GM12864 (cell line): ENCODE data around the gene FOXA2.

Experiments
- DNase-seq: peaks from one replicate; pipeline ENCODE4 v3.0.0-alpha.2; 2011; ENCODE audit warnings: low read depth
- H3K4me3 ChIP-seq: 2 replicates; pipeline ENCODE4 v1.5.1; 2011; ENCODE audit warnings: mild to moderate bottlenecking, low read depth, low read length, control low read depth
- CTCF ChIP-seq: IDR thresholded peaks from 2 replicates; pipeline ENCODE4 v1.5.1; 2011; ENCODE audit warnings: low read depth, mild to moderate bottlenecking, moderate library complexity, low read length, control low read depth, inconsistent platforms; ENCODE audit errors: missing control alignments

Gene FOXA2

GRCh38 chr20:22619806-22620205 lies 35.4 kb upstream of the FOXA2 start:
- no peak overlapping the region for H3K4me3 ChIP-seq
- no peak for DNase-seq

GRCh38 chr20:22619272-22619671 lies 34.9 kb upstream of the FOXA2 start:
- TF ChIP-seq CTCF = no peak
- DNase-seq = no peak
- H3K4me3 ChIP-seq = no peak overlapping the region

More at GRCh38 chr20:22619806-22620205, 35.4 kb upstream of the FOXA2 start:
- no peak for TF ChIP-seq CTCF

GRCh38 chr20:22617160-22617559 lies 32.8 kb upstream of the FOXA2 start:
- DNase-seq = no peak
- TF ChIP-seq CTCF = no peak
- H3K4me3 ChIP-seq = no peak overlapping the region

GRCh38 chr20:22616551-22616950 lies 32.2 kb upstream of the FOXA2 start:
- no peak overlapping the region for H3K4me3 ChIP-seq
- TF ChIP-seq CTCF = no peak
- DNase-seq = no peak

GRCh38 chr20:22615425-22615824 lies 31.1 kb upstream of the FOXA2 start:
- DNase-seq = no peak
- no peak overlapping the region for H3K4me3 ChIP-seq
- no peak for TF ChIP-seq CTCF

GRCh38 chr20:22611636-22612035 lies 27.3 kb upstream of the FOXA2 start:
- TF ChIP-seq CTCF = no peak
- H3K4me3 ChIP-seq = no peak overlapping the region
- no peak for DNase-seq

GRCh38 chr20:22607695-22608094 lies 23.3 kb upstream of the FOXA2 start:
- no peak overlapping the region for H3K4me3 ChIP-seq
- DNase-seq = no peak
- no peak for TF ChIP-seq CTCF
